ENCODE measurements around the gene PCDHA1.
"Not testable (repeated sequence)": the region's sequence is repeated elsewhere in the genome, so short reads cannot be mapped to it uniquely, and the experiment has no call there.

Gene PCDHA1

DNA sequence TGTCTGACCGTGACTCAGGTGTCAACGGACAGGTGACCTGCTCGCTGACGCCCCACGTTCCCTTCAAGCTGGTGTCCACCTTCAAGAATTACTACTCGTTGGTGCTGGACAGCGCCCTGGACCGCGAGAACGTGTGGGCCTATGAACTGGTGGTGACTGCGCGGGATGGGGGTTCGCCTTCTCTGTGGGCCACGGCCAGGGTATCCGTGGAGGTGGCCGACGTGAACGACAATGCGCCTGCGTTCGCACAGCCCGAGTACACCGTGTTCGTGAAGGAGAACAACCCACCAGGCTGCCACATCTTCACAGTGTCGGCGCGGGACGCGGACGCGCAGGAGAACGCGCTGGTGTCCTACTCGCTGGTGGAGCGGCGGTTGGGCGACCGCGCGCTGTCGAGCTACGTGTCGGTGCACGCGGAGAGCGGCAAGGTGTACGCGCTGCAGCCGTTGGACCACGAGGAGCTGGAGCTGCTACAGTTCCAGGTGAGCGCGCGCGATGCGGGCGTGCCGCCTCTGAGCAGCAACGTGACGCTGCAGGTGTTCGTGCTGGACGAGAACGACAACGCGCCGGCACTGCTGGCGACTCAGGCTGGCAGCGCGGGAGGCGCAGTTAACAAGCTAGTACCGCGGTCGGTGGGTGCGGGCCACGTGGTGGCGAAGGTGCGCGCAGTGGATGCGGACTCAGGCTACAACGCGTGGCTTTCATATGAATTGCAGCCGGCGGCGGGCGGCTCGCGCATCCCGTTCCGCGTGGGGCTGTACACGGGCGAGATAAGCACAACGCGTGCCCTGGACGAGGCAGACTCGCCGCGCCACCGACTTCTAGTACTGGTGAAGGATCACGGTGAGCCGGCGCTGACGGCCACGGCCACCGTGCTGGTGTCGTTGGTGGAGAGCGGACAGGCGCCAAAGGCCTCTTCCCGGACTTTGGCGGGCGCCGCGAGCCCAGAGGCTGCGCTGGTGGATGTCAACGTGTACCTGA is 84.6 kb downstream of the PCDHA1 start:
- no peaks in the 10 kb centered on the region for H3F3A ChIP-seq (ENCODE audit: insufficient read depth)
- no peak overlapping the region for H3K9ac ChIP-seq (ENCODE audit: low read length)
- no peak overlapping the region for H3K4me3 ChIP-seq (ENCODE audit: insufficient read depth, low read length, poor library complexity, severe bottlenecking)
- no peaks in the 10 kb centered on the region for H3K9me3 ChIP-seq (ENCODE audit: insufficient read depth, low read length)
- no peaks in the 10 kb centered on the region for H4K20me1 ChIP-seq (ENCODE audit: low read depth, low read length)
- no peaks in the 10 kb centered on the region for H3K27me3 ChIP-seq (ENCODE audit: low read length)
- H3K27ac ChIP-seq (ENCODE audit: low read depth, low read length): no peak overlapping the region
- TF ChIP-seq EZH2phosphoT487 (conservative IDR thresholded peaks at IDR 0.05; ENCODE audit: low read length) (no peak), CTCF (IDR thresholded peaks at IDR 0.05; ENCODE audit: insufficient read depth, low read length, poor library complexity, severe bottlenecking) (no peak)
- H3K79me2 ChIP-seq (ENCODE audit: insufficient read depth, low read length): no peaks in the 10 kb centered on the region
- H3K9me2 ChIP-seq (replicated peaks; ENCODE audit: insufficient read depth, low read length): no peaks in the 10 kb centered on the region
- H2AFZ ChIP-seq (ENCODE audit: low read depth, low read length, severe bottlenecking): no peak overlapping the region
- H3K36me3 ChIP-seq (ENCODE audit: low read length): no peaks in the 10 kb centered on the region
- no peak overlapping the region for H3K4me2 ChIP-seq (ENCODE audit: low read depth, low read length, poor library complexity, severe bottlenecking)

DNA sequence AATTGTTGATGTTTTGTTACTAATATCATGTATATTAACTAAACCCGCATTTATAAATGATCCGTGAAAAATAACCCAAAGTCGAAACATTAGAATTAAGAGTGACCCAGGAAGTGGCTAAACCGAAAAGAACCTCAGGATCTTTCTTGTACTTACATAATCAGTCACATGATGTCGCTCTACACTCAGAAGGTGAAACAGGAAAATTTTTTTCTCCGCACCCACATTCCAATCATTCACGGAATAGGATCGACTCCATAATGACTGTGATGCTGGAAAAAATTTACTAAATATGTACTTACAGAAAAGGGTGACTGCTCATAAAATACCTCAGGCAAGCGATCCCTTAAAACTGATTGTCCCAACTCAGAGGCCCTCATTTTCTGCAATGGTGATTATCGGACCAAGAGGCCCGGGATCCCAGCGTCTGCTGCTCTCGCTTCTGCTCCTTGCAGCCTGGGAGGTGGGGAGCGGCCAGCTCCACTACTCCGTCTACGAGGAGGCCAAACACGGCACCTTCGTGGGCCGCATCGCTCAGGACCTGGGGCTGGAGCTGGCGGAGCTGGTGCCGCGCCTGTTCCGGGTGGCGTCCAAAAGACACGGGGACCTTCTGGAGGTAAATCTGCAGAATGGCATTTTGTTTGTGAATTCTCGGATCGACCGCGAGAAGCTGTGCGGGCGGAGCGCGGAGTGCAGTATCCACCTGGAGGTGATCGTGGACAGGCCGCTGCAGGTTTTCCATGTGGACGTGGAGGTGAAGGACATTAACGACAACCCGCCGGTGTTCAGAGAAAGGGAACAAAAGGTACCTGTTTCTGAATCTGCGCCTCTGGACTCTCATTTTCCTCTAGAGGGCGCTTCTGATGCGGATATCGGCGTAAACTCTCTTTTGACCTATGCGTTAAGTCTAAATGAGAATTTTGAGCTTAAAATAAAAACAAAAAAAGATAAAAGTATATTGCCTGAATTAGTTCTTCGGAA is 89.4 kb downstream of the PCDHA1 start, which contains the start of gene PCDHA12:
Gene PCDHA12, plus strand, starts transcription at position 224 of the 981 bp plus-strand sequence. Its CDS starts 165 bp downstream, at position 389.
- no peak within 1 kb of the TSS for H3K4me2 ChIP-seq (ENCODE audit: low read depth, low read length, poor library complexity, severe bottlenecking)
- no peaks in the 10 kb centered on the region for H3K9me3 ChIP-seq (ENCODE audit: insufficient read depth, low read length)
- TF ChIP-seq CTCF (IDR thresholded peaks at IDR 0.05; ENCODE audit: insufficient read depth, low read length, poor library complexity, severe bottlenecking) (no peak), EZH2phosphoT487 (conservative IDR thresholded peaks at IDR 0.05; ENCODE audit: low read length) (no peak)
- no peaks in the 10 kb centered on the region for H3K79me2 ChIP-seq (ENCODE audit: insufficient read depth, low read length)
- no peak within 1 kb of the TSS for H2AFZ ChIP-seq (ENCODE audit: low read depth, low read length, severe bottlenecking)
- no peak within 1 kb of the TSS for H3K9ac ChIP-seq (ENCODE audit: low read length)
- no peaks in the 10 kb centered on the region for H3K27me3 ChIP-seq (ENCODE audit: low read length)
- no peaks in the 10 kb centered on the region for H3K36me3 ChIP-seq (ENCODE audit: low read length)
- H3K4me3 ChIP-seq (ENCODE audit: insufficient read depth, low read length, poor library complexity, severe bottlenecking): no peak within 1 kb of the TSS
- H3K9me2 ChIP-seq (replicated peaks; ENCODE audit: insufficient read depth, low read length): no peaks in the 10 kb centered on the region
- H3F3A ChIP-seq (ENCODE audit: insufficient read depth): no peaks in the 10 kb centered on the region
- H4K20me1 ChIP-seq (ENCODE audit: low read depth, low read length): no peaks in the 10 kb centered on the region
- H3K27ac ChIP-seq (ENCODE audit: low read depth, low read length): no peak within 1 kb of the TSS

DNA sequence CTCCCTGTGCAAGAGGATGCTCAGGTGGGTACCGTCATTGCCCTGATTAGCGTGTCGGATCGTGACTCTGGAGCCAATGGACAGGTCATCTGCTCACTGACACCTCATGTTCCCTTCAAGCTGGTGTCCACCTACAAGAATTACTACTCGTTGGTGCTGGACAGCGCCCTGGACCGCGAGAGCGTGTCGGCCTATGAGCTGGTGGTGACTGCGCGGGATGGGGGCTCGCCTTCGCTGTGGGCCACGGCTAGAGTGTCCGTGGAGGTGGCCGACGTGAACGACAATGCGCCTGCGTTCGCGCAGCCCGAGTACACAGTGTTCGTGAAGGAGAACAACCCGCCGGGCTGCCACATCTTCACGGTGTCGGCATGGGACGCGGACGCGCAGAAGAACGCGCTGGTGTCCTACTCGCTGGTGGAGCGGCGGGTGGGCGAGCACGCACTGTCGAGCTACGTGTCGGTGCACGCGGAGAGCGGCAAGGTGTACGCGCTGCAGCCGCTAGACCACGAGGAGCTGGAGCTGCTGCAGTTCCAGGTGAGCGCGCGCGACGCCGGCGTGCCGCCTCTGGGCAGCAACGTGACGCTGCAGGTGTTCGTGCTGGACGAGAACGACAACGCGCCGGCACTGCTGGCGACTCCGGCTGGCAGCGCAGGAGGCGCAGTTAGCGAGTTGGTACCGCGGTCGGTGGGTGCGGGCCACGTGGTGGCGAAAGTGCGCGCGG is 90.8 kb downstream of the PCDHA1 start:
- not testable (repeated sequence) for H4K20me1 ChIP-seq (ENCODE audit: low read depth, low read length); H3K9ac ChIP-seq (ENCODE audit: low read length); H3K9me3 ChIP-seq (ENCODE audit: insufficient read depth, low read length); H3K27me3 ChIP-seq (ENCODE audit: low read length); H3K9me2 ChIP-seq (replicated peaks; ENCODE audit: insufficient read depth, low read length); H3K36me3 ChIP-seq (ENCODE audit: low read length); H3K79me2 ChIP-seq (ENCODE audit: insufficient read depth, low read length); H3K4me2 ChIP-seq (ENCODE audit: low read depth, low read length, poor library complexity, severe bottlenecking); H3K4me3 ChIP-seq (ENCODE audit: insufficient read depth, low read length, poor library complexity, severe bottlenecking); H2AFZ ChIP-seq (ENCODE audit: low read depth, low read length, severe bottlenecking); H3F3A ChIP-seq (ENCODE audit: insufficient read depth); H3K27ac ChIP-seq (ENCODE audit: low read depth, low read length)
